Upper lobe of right lung (tissue), 1 donor: Measurements from ENCODE around the gene TMEM8B. TPM values are rescaled to one million over a fixed set of nuclear protein-coding genes. Genes with fewer than 3 reads are reported as not detected.

Experiments
- ATAC-seq: fragments of 200-7000 bp; cut with Tn5 transposase; one replicate; pipeline ENCODE4 v1.9.1; 2020; ENCODE audit warnings: mild to moderate bottlenecking, moderate library complexity
- DNase-seq: peaks from one replicate; pipeline ENCODE4 v3.0.0-alpha.2; 2020
- H3K27ac ChIP-seq: fragments of 200-600 bp; one replicate; pipeline ENCODE4 v1.8.0; 2022
- H3K27me3 ChIP-seq: fragments of 200-600 bp; one replicate; pipeline ENCODE4 v1.8.0; 2022; ENCODE audit warnings: mild to moderate bottlenecking
- H3K36me3 ChIP-seq: fragments of 200-600 bp; one replicate; pipeline ENCODE4 v1.8.0; 2022
- H3K4me1 ChIP-seq: fragments of 200-600 bp; one replicate; pipeline ENCODE4 v1.8.0; 2022
- H3K4me3 ChIP-seq: fragments of 200-600 bp; one replicate; pipeline ENCODE4 v1.8.0; 2022; ENCODE audit warnings: mild to moderate bottlenecking
- H3K9me3 ChIP-seq: fragments of 200-600 bp; one replicate; pipeline ENCODE4 v1.8.0; 2022
- CTCF ChIP-seq: fragments of 200-600 bp; IDR thresholded peaks from one replicate; pipeline ENCODE4 v1.8.0; 2022; ENCODE audit warnings: antibody characterized with exemption
- intact Hi-C: fragments of 100-400 bp; cut with DNase I; formaldehyde crosslinking; loops from one replicate; pipeline ENCODE4 v1.11.0; 2022
- total RNA-seq: library from RNA; stranded (reverse); fragmentation: NEBNext Ultra II Directional; extraction: Animal tissue kit (Norgen Biotek cat#: 25700); gene quantifications from one replicate; pipeline ENCODE4 v1.2.1, GENCODE V29; 2021
- donor health status: DM: no; HTN: yes; CAD: no; lungs with severe emphysema.

TMEM8B gene
- total RNA-seq, 1 donor from 2014 or later: 13.7 TPM

- H3K4me3 ChIP-seq: peak overlapping the region; percentile 69
- intact Hi-C loops: loop anchor here (10.0 kb wide), 1 partner anchor 45 kb away; the partner anchor contains the start of gene OR13J1
- peak overlapping the region; percentile 90 for H3K27ac ChIP-seq
- H3K27me3 ChIP-seq: no peaks in the 10 kb centered on the region
- no peak for TF ChIP-seq CTCF
- DNase-seq: no peak
- H3K4me1 ChIP-seq: peaks cover 23% of the 10 kb centered on the region
- H3K9me3 ChIP-seq: no peaks in the 10 kb centered on the region
- no peak for ATAC-seq
- no peaks in the 10 kb centered on the region for H3K36me3 ChIP-seq
These were observed 702 bp downstream of the TMEM8B start for GRCh38 chr9:35829764-35830096.

GRCh38 chr9:35831040-35831439 is 2.0 kb downstream of the TMEM8B start:
- H3K36me3 ChIP-seq: no peaks in the 10 kb centered on the region
- no peaks in the 10 kb centered on the region for H3K9me3 ChIP-seq
- intact Hi-C loops: no loop called here
- no peak for TF ChIP-seq CTCF
- peaks cover 26% of the 10 kb centered on the region for H3K4me1 ChIP-seq
- no peaks in the 10 kb centered on the region for H3K27me3 ChIP-seq
- no peak overlapping the region for H3K4me3 ChIP-seq
- no peak overlapping the region for H3K27ac ChIP-seq
- no peak for ATAC-seq
- no peak for DNase-seq

GRCh38 chr9:35832814-35833213 is 3.8 kb downstream of the TMEM8B start:
- H3K36me3 ChIP-seq: no peaks in the 10 kb centered on the region
- no peaks in the 10 kb centered on the region for H3K9me3 ChIP-seq
- H3K4me3 ChIP-seq: no peak overlapping the region
- ATAC-seq (no peak), DNase-seq (no peak)
- peaks cover 26% of the 10 kb centered on the region for H3K4me1 ChIP-seq
- intact Hi-C loops: no loop called here
- no peaks in the 10 kb centered on the region for H3K27me3 ChIP-seq
- peak overlapping the region; percentile 49 for H3K27ac ChIP-seq
- no peak for TF ChIP-seq CTCF

- TF ChIP-seq CTCF: no peak
- Histone ChIP-seq H3K4me3 (no peak overlapping the region), H3K27me3 (no peaks in the 10 kb centered on the region), H3K36me3 (no peaks in the 10 kb centered on the region), H3K9me3 (no peaks in the 10 kb centered on the region), H3K4me1 (peaks cover 26% of the 10 kb centered on the region), H3K27ac (no peak overlapping the region)
- no peak for ATAC-seq
- intact Hi-C loops: no loop called here
- DNase-seq: no peak
These were observed 5.5 kb downstream of the TMEM8B start for GRCh38 chr9:35834260-35835215.

GRCh38 chr9:35835216-35835632 is 6.2 kb downstream of the TMEM8B start:
- DNase-seq: no peak
- intact Hi-C loops: no loop called here
- H3K27me3 ChIP-seq: no peaks in the 10 kb centered on the region
- H3K4me1 ChIP-seq: peaks cover 20% of the 10 kb centered on the region
- H3K4me3 ChIP-seq: no peak overlapping the region
- ATAC-seq: peak; percentile 25
- no peaks in the 10 kb centered on the region for H3K36me3 ChIP-seq
- H3K9me3 ChIP-seq: no peaks in the 10 kb centered on the region
- H3K27ac ChIP-seq: no peak overlapping the region
- TF ChIP-seq CTCF: peak; percentile 25
